Measurements from ENCODE around the gene PRR19. TPM values are rescaled to one million over a fixed set of nuclear protein-coding genes. Genes with fewer than 3 reads are reported as not detected.

Gene PRR19
- total and polyA plus RNA-seq, 4 donors: 0.27 to 0.43 (median 0.42) TPM; not detected in 1

- no peaks in the 10 kb centered on the region for H3K9me3 ChIP-seq (ENCODE audit: control insufficient read depth in 4 of 4, low read length in 3 of 4)
- H3K9ac ChIP-seq (ENCODE audit: low read depth in 1 of 2, low read length in 2 of 2): no peak overlapping the region
- H3K27ac ChIP-seq (ENCODE audit: low read depth in 1 of 2, low read length in 2 of 2): no peak overlapping the region
- no peak for DNase-seq (ENCODE audit: low spot score)
- no peaks in the 10 kb centered on the region for H3K27me3 ChIP-seq (ENCODE audit: control insufficient read depth in 4 of 4, insufficient read depth in 4 of 4, low read length in 3 of 4)
- 76% methylated on average over 5 of the region's 5 CpGs for WGBS
- no peaks in the 10 kb centered on the region for H3K36me3 ChIP-seq (ENCODE audit: control insufficient read depth in 4 of 4, insufficient read depth in 3 of 4, low read depth in 1 of 4, low read length in 3 of 4)
- H3K4me1 ChIP-seq (ENCODE audit: control insufficient read depth in 4 of 4, insufficient read depth in 4 of 4, low read length in 3 of 4): peaks cover 2 to 11% (median 8%) of the 10 kb centered on the region in 4 donors
- no peak overlapping the region for H3K4me3 ChIP-seq (ENCODE audit: low read depth in 1 of 3, low read length in 3 of 3)
- TF ChIP-seq MAX (IDR thresholded peaks at IDR 0.05) (no peak), EGR1 (IDR thresholded peaks at IDR 0.05; ENCODE audit: low read depth in 2 of 2) (no peak), HNF4G (IDR thresholded peaks at IDR 0.05) (no peak), NR2F2 (IDR thresholded peaks at IDR 0.05) (no peak), ZBTB33 (IDR thresholded peaks at IDR 0.05) (no peak), HNF4A (conservative IDR thresholded peaks at IDR 0.05) (no peak), FOXA2 (IDR thresholded peaks at IDR 0.05) (no peak), FOXA1 (IDR thresholded peaks at IDR 0.05) (no peak), YY1 (IDR thresholded peaks at IDR 0.05) (no peak), SP1 (IDR thresholded peaks at IDR 0.05) (no peak), CTCF (IDR thresholded peaks at IDR 0.05; ENCODE audit: low read depth, low read length, missing input control) (no peak), ATF3 (IDR thresholded peaks at IDR 0.05) (no peak)
Observed at GRCh38 chr19:42315024-42315423, 13.1 kb downstream of the PRR19 start.

GRCh38 chr19:42316223-42317211, 14.6 kb downstream of the PRR19 start:
- H3K27me3 ChIP-seq (ENCODE audit: control insufficient read depth in 4 of 4, insufficient read depth in 4 of 4, low read length in 3 of 4): no peaks in the 10 kb centered on the region
- no peak overlapping the region for H3K9ac ChIP-seq (ENCODE audit: low read depth in 1 of 2, low read length in 2 of 2)
- H3K27ac ChIP-seq (ENCODE audit: low read depth in 1 of 2, low read length in 2 of 2): no peak overlapping the region
- no peaks in the 10 kb centered on the region for H3K36me3 ChIP-seq (ENCODE audit: control insufficient read depth in 4 of 4, insufficient read depth in 3 of 4, low read depth in 1 of 4, low read length in 3 of 4)
- H3K4me1 ChIP-seq (ENCODE audit: control insufficient read depth in 4 of 4, insufficient read depth in 4 of 4, low read length in 3 of 4): peaks cover 2 to 11% (median 8%) of the 10 kb centered on the region in 4 donors
- no peak for DNase-seq (ENCODE audit: low spot score)
- H3K9me3 ChIP-seq (ENCODE audit: control insufficient read depth in 4 of 4, low read length in 3 of 4): no peaks in the 10 kb centered on the region
- H3K4me3 ChIP-seq (ENCODE audit: low read depth in 1 of 3, low read length in 3 of 3): no peak overlapping the region
- WGBS: 39% methylated on average over 28 of the region's 28 CpGs
- no peak for TF ChIP-seq NR2F2 (IDR thresholded peaks at IDR 0.05)
- no peak for TF ChIP-seq TAF1 (conservative IDR thresholded peaks at IDR 0.05)
- no peak for TF ChIP-seq YY1 (IDR thresholded peaks at IDR 0.05)
- no peak for TF ChIP-seq GABPA (IDR thresholded peaks at IDR 0.05 in 1 of 2, conservative IDR thresholded peaks at IDR 0.05 in 1 of 2)
- no peak for TF ChIP-seq ATF3 (IDR thresholded peaks at IDR 0.05)
- TF ChIP-seq CTCF (IDR thresholded peaks at IDR 0.05; ENCODE audit: low read depth, low read length, missing input control): no peak
- no peak for TF ChIP-seq SP1 (IDR thresholded peaks at IDR 0.05)
- no peak for TF ChIP-seq REST (IDR thresholded peaks at IDR 0.05)
- TF ChIP-seq EGR1 (IDR thresholded peaks at IDR 0.05; ENCODE audit: low read depth in 2 of 2): no peak
- no peak for TF ChIP-seq FOXA2 (IDR thresholded peaks at IDR 0.05)
- TF ChIP-seq FOXA1 (IDR thresholded peaks at IDR 0.05): no peak
- no peak for TF ChIP-seq HNF4A (conservative IDR thresholded peaks at IDR 0.05)
- TF ChIP-seq ZBTB33 (IDR thresholded peaks at IDR 0.05): no peak
- no peak for TF ChIP-seq MAX (IDR thresholded peaks at IDR 0.05)
